ENCODE data around the gene SMARCC1. TPM values are rescaled to one million over a fixed set of nuclear protein-coding genes. Genes with fewer than 3 reads are reported as not detected.

Gene SMARCC1
- total RNA-seq, 1 donor from 2014 or later, result 77.0 TPM

DNA sequence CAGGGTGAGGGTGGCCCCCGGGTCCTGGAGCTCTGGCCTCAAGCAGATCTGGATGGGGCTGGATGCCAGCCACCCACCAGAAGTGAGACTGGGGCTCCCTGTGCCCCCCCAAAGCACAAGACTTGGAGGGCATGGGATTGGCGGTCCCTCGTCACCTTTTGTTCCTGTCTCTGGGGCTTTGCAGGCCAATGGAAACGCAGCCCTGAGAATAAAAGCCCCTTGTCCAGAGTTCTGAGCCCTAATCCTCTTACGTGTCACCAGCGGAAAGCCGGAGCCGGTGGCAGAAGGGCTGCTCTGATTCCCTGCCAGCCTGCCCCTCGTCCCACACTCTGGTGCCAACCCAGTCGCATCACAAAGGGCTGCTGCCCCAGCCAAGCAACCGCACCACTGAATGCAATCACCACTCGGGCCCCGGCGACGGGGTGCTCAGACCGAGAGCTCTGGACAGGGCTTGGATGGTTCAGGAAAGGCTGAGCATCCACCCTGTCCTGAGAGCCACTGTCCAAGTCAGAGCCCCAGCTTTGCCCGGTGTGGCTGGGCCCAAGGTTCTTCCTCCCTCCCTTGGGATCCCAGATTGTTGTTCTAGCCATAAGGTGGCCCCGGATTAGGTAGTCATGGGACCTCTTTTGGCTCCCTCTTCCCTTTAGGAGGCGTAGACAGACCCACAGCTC is 245.3 kb downstream of the SMARCC1 start:
- DNase-seq (ENCODE audit: low spot score) (no peak), ATAC-seq (peak; percentile 28)
- intact Hi-C loops (cut with DNase I), result no loop called here

Other genes starting within 250 kb of the SMARCC1 start
- gene CSPG5, start 203.0 kb downstream of the SMARCC1 start, total RNA-seq, result 0.67 TPM
- 57.2 TPM for gene DHX30, start 21.2 kb upstream of the SMARCC1 start, total RNA-seq
- 442 TPM for gene MAP4, start 234.5 kb upstream of the SMARCC1 start, total RNA-seq

All from sciatic nerve (tissue), 2 donors.